GOT3 (cell line): ENCODE data around the gene GPR33.
"Not testable (repeated sequence)": the region's sequence is repeated elsewhere in the genome, so short reads cannot be mapped to it uniquely, and the experiment has no call there.

Experiments
- DNase-seq: peaks from one replicate; lab custom pipeline; 2025; ENCODE audit warnings: mixed read lengths; lab: John Stamatoyannopoulos, UW

The GPR33 gene

DNA sequence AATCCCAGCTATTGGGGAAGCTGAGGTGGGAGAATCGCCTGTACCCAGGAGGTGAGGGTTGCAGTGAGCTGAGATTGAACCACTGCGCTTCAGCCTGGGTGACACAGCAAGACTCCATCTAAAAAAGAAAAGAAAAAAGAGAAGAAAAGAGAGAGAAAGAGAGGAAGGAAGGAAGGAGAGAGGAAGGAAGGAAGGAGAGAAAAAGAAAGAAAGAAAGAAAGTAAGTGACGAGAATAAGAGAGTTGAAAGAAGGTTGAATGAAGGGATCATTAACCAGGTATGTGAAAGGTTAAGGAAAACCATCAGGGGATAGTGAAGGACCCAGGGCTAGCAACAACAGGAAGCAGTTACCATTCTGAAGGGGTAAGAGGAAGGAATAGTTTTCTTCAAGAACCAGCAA lies 26.3 kb downstream of the GPR33 start:
- no peak for DNase-seq

DNA sequence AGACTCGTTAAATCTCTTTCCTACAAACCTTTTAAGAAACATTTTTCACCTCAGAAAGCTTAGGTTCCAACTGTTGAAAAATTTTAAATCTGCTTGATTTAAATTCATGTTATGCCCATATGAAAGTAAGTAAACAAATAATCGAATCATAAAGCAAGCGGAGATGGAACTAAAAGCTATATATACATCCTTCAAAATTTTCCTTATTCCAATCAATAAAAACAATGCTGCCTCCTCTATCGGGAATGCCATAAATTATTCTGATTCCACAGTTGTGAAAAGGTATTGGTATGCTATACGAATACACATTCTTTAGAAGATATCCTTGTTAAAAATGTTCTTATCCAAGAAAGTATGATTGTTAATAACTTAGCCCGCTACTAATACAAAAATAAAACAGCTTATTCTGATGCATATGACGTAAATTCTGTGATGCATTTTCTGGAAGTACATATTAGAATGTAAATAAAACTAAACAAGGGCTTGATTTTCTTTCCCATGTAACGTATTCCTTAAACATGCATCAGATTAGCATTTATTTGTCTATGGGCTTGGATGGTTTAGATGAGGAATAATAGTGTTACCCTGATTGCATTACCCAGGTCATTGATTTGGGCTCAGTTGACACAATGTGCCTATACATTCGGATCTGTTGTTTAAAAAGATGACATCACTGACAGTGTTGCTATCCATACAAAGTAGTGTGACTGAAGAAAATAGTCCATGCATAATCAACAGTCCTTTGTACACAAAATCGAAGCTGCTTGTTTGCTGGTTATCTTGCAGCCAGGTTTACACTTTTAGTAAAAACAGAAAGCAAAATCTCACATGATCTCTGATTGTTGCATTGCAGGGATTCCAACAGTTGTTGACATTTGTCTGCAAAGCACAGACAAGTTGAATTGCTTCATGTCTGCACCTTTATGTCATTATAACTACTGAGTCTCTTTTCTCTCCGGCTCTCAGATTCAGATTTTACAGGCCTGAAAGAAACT lies 29.9 kb downstream of the GPR33 start:
- no peak for DNase-seq

DNA sequence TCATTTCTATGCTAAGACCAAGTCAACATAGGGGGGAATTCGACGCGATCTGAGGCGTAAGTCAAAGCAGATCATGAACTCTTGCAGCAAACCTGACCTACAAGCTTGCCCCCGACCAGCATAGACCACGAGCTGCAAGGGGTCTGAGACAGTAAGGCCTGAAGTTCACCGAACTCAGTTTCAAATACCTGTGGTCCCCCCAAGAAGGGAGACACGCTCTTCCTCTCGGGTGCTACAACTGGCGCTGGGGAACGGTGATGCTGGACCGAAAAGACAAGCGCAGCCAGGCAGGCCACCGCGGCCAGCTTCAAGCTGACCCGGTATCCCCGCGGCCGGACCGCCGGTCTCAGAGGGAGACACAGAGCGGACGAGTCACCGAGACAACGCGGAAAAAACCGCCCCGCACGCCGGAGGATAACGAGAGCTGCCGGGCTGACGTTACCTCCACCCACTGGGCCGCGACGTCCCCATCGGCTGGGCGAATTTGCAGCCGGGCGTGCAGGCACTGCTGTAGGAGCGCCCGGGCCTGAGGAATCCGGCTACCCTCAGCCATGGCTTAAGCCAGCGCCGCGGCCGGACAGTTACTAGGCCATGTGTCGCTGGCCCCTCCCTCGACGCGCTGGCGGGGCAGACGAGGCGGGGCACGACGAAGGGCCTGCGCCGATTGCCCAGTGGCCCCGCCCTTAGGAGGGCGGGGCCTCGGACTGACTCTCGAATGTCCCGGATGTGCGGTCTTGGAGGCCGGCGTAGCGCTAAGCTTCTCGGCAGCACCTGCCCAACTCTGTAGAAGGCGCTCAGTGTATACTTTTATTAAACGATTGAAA lies 30.8 kb downstream of the GPR33 start, which contains the start of gene DTD2:
Gene DTD2, minus strand, starts transcription at position 666 of the 824 bp plus-strand sequence. Its CDS starts 113 bp downstream, at position 553.
- peak; percentile 41 for DNase-seq

DNA sequence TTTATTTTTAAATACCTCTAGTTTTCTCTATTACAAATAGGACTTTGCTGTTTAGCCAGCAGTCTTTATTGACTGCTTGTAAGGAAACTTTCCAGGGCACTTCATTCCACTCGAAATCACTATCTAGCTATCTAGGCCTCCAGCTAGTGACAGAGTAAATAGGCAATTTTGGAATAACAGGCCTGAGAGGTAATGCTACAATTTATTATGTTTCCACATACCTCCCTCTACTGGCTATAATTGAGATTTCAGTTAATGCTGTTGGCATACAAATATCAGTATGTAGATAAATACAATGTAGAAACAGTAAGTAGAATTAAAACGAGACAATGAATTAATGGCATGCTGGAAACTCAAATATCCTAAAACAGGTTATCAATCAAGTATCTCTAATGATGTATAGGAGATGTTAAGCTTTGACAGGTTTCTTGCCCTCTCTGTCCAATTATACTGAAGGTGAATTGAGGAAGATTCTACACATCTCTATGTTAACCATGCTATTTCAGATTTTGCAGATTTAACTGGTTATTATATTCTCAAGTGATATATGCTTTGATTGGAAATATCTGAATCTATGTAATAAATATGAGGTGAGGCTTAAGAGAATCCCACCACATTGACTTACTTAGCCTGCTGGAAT lies 37.7 kb downstream of the GPR33 start:
- DNase-seq = no peak

DNA sequence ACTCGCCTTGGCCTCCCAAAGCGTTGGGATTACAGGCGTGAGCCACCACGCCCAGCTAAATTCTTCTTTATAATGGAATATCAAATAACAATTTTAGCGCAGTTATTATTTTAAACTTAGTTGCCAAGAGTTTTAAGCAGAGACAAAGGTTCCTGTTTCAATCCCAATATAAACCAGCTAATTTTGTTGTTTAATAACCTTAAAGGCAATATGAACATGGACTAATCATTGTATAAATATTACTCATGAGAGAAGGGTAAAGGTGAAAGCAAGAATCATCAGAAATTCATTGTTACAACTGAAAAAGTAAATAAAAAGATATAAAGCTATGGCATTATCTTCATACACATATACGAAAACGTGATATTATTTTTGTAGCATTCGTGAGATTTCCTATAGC lies 38.7 kb downstream of the GPR33 start:
- DNase-seq = no peak

DNA sequence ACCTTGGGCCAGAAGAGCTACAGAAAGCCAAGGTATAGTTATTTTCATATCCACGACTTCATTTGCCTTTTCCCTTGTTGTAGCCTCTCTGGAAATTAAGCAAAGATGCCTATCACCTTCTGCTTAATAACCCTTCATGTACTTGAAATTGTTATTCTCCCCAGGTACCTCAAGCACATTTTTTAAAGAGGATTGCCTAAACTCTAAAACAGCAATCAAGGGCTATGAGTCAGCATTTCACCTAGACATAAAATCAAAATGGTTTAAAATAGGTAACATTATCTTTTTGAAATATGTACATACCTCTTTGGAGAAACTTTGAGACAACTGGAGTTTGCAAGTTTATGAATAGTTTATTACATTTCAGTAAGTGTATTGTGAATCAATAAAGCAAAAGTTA lies 42.1 kb downstream of the GPR33 start:
- DNase-seq = no peak

DNA sequence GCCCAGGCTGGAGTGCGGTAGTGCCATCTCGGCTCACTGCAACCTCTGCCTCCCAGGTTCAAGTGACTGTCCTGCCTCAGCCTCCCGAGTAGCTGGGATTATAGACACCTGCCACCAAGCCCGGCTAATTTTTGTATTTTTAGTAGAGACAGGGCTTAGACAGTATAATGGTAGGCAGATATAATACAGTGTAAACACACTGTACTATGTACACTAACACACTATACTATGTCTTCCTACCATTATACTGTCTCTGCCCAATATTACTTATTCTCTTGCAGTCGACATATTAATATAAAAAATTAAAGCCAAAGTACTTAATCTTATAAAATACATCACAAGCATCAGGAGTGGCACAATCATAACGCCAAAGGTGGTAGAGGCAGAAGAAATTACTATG lies 45.6 kb downstream of the GPR33 start:
- no peak for DNase-seq

DNA sequence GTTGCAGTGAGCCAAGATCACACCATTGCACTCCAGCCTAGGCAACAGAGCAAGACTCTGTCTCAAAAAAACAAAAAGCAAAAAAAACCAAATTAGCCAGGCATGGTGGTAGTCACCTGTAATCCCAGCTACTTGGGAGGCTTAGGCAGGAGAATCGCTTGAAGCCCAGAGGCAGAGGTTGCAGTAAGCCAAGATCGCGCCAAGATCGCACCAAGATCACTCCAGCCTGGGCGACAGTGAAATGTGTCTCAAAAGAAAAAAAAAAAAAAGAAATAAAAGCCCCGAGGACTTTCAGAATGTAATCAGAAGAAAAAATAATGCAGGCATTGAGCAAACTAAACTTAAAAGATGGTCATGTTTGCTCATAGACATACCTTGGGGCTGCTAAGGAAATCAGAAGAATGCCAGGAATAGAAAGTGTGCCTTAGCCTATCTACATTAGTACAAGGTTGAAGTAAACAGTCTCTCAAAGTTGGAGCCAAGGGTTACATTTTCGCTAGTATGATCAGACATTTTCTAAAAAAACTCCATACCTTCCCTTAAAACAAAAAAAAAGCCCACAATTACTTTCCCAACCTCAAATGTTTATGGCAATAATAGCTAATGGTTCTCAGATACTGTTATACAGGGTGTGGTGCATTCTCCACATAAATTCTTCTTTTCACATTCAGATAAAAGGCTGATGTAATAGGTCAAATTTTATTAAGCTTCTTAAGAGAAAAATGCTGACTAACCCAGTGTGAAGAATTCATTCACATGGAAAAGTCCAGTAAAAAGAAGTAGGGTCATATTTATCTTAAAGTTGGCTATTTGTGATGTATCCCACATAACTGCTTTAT lies 46.3 kb downstream of the GPR33 start:
- DNase-seq = no peak

DNA sequence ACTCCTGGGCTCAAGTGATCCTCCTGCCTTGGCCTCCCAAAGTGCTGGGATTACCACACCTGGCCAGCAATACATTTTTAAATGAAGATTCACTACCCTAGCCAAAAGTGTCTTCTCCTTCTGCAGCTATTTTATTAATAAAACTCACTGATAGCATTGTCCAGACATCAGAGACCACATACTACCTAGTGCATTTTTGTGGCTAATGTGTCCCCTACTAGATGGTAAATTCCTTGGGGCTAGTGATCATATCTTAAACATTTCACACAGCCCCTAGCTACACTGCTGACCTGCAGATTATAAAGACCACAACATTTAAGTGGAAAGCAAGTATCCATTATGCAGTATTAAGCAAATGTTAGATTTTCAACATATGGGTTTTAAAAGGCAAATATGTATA lies 47.6 kb downstream of the GPR33 start:
- no peak for DNase-seq

DNA sequence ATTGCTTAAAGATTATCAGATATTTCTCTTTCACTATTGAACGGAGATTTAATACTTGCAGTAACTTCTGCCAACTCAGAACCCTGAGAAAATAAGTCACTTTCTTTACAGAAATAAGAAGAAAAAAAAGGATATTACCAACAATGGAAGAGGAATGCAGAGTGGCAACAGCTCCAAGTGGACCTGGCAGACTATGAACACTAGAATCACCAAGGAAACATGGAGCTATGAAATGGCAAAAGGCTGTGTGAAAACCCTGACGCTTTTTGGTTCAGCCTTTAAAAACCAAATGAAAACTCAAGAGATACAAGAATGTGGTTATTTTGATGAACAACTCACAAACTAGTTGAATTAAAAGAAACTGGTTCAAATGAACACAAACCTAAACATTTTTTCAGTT lies 48.3 kb downstream of the GPR33 start:
- DNase-seq = no peak

DNA sequence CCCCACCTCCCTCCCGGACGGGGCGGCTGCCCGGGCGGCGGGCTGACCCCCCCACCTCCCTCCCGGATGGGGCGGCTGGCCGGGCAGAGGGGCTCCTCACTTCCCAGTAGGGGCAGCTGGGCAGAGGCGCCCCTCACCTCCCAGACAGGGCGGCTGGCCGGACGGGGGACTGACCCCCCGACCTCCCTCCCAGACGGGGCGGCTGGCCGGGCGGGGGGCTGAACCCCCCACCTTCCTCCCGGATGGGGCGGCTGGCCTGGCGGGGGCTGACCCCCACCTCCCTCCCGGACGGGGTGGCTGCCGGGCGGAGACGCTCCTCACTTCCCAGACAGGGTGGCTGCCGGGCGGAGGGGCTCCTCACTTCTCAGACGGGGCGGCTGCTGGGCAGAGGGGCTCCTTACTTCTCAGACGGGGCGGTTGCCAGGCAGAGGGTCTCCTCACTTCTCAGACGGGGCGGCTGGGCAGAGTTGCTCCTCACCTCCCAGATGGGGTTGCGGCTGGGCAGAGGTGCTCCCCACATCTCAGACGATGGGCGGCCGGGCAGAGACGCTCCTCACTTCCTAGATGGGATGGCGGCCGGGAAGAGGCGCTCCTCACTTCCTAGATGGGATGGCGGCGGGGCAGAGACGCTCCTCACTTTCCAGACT lies 50.7 kb downstream of the GPR33 start:
- not testable (repeated sequence) for DNase-seq

DNA sequence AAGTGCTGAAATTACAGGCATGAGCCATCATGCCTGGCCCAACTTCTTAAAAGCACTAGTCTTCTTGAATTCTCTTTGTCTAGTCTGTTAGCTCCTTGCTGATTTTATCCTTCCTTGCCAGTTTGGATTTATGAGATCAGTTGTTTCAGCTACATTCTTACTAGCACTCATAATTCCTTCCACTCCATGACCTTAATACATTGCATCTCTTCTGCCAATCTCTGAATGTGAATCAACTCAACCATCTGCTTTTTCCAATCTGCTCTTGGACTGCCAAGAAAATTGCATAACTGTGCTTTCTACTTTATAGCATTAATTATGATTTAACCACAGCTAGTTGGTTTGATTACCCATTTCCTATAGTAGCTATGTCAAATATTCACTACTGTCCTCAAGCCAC lies 52.6 kb downstream of the GPR33 start:
- DNase-seq = no peak
